Measurements from ENCODE around the gene PCNX2. TPM values are rescaled to one million over a fixed set of nuclear protein-coding genes. Genes with fewer than 3 reads are reported as not detected.

PCNX2 gene
- total RNA-seq, 1 experiment from 2014 or later: 18.6 TPM

DNA sequence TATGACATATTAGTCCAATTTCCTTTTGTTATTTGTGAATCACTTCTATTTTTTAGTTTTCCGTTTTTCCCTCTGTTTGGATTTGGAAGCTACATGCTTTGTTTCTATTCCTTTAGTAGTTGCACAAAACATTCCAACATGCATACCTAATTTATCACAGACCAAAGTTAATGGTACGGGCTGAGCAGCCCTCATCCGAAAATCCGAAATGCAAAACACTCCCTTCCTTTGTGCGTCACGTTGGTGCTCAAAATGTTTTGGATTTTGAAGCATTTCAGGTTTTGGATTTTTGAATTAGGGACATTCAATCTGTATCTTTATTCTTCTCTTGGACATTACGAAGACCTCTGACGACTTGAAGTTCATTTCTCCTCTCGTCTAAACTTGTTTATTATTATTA lies 124.8 kb downstream of the PCNX2 start:
- no peaks in the 10 kb centered on the region for H3K79me2 ChIP-seq (ENCODE audit: low read depth)
- intact Hi-C loops (cut with micrococcal nuclease; ENCODE audit: unreplicated experiment): no loop called here
- no peaks in the 10 kb centered on the region for H3K9me2 ChIP-seq (ENCODE audit: insufficient read depth)
- no peak for DNase-seq
- BruUV-seq (replicated peaks): no TSS peak
- H3K36me3 ChIP-seq (ENCODE audit: low read depth): peaks cover 21% of the 10 kb centered on the region; the same call in 1 of the 2 replicates
- no peak overlapping the region for H3K4me3 ChIP-seq
- no peak overlapping the region for H2AFZ ChIP-seq
- no peaks in the 10 kb centered on the region for H4K20me1 ChIP-seq (ENCODE audit: insufficient read depth)
- no peak overlapping the region for H3K4me2 ChIP-seq
- H3F3A ChIP-seq (ENCODE audit: insufficient read depth, low read depth): 0 out of 2 replicates have a peak, but pooled peaks cover 6% of the 10 kb centered on the region
- POLR2A ChIA-PET (ENCODE audit: unreplicated experiment): no interaction called here
- H3K27ac ChIP-seq: no peak overlapping the region
- no peaks in the 10 kb centered on the region for H3K4me1 ChIP-seq (replicated peaks; ENCODE audit: insufficient read depth)
- TF ChIP-seq, protein P1, sequence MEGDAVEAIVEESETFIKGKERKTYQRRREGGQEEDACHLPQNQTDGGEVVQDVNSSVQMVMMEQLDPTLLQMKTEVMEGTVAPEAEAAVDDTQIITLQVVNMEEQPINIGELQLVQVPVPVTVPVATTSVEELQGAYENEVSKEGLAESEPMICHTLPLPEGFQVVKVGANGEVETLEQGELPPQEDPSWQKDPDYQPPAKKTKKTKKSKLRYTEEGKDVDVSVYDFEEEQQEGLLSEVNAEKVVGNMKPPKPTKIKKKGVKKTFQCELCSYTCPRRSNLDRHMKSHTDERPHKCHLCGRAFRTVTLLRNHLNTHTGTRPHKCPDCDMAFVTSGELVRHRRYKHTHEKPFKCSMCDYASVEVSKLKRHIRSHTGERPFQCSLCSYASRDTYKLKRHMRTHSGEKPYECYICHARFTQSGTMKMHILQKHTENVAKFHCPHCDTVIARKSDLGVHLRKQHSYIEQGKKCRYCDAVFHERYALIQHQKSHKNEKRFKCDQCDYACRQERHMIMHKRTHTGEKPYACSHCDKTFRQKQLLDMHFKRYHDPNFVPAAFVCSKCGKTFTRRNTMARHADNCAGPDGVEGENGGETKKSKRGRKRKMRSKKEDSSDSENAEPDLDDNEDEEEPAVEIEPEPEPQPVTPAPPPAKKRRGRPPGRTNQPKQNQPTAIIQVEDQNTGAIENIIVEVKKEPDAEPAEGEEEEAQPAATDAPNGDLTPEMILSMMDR (conservative IDR thresholded peaks at IDR 0.05): no peak
- TF ChIP-seq EZH2 (IDR thresholded peaks at IDR 0.05; ENCODE audit: low read depth): no peak
- no peaks in the 10 kb centered on the region for H3K27me3 ChIP-seq (ENCODE audit: insufficient read depth, low read depth)
- CTCF ChIA-PET: no interaction called here
- 0 out of 2 replicates have a peak, but pooled peaks cover 3% of the 10 kb centered on the region for H3K9me3 ChIP-seq (ENCODE audit: insufficient read depth, low read depth)

DNA sequence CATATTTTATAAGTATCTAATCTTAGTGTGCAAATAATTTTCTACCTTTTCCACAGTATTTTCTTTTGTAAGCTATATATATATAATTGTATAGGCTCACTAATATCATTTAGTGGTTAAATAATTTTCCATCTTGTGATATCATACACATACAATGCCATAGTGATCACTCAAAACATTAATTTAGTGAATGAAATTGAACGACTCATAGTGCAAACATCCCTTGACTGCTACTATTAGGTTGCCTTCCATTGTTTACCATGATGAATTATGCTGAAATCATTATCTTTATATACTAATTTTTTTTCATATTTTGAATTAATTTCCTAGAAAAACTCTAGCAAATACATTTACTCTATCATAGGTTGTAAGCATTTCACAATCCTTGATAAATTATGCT lies 127.1 kb downstream of the PCNX2 start:
- Histone ChIP-seq H3K9me3 (ENCODE audit: insufficient read depth, low read depth) (peaks cover 8% of the 10 kb centered on the region; the same call in 1 of the 2 replicates), H2AFZ (no peak overlapping the region), H4K20me1 (ENCODE audit: insufficient read depth) (no peaks in the 10 kb centered on the region), H3K4me3 (no peak overlapping the region), H3K36me3 (ENCODE audit: low read depth) (peaks cover 24% of the 10 kb centered on the region), H3K27ac (no peak overlapping the region), H3K4me2 (no peak overlapping the region), H3K4me1 (replicated peaks; ENCODE audit: insufficient read depth) (no peaks in the 10 kb centered on the region), H3K9me2 (ENCODE audit: insufficient read depth) (no peaks in the 10 kb centered on the region), H3K79me2 (ENCODE audit: low read depth) (no peaks in the 10 kb centered on the region), H3K27me3 (ENCODE audit: insufficient read depth, low read depth) (no peaks in the 10 kb centered on the region), H3F3A (ENCODE audit: insufficient read depth, low read depth) (0 out of 2 replicates have a peak, but pooled peaks cover 3% of the 10 kb centered on the region)
- intact Hi-C loops (cut with micrococcal nuclease; ENCODE audit: unreplicated experiment): no loop called here
- TF ChIP-seq, protein P1 (conservative IDR thresholded peaks at IDR 0.05): no peak
- no peak for TF ChIP-seq EZH2 (IDR thresholded peaks at IDR 0.05; ENCODE audit: low read depth)
- ChIA-PET POLR2A (ENCODE audit: unreplicated experiment) (interaction anchor here (0.6 kb wide), 1 partner anchor 780 kb away, joined by 5 read pairs; no protein-coding TSS in a partner anchor), CTCF (no interaction called here)
- no TSS peak for BruUV-seq (replicated peaks)
- DNase-seq: no peak

GRCh38 chr1:233166896-233167295 lies 128.6 kb downstream of the PCNX2 start:
- no peak overlapping the region for H3K4me3 ChIP-seq
- H3K36me3 ChIP-seq (ENCODE audit: low read depth): peaks cover 14% of the 10 kb centered on the region
- ChIA-PET POLR2A (ENCODE audit: unreplicated experiment) (no interaction called here), CTCF (no interaction called here)
- no peak for DNase-seq
- no peak overlapping the region for H2AFZ ChIP-seq
- no peaks in the 10 kb centered on the region for H3K79me2 ChIP-seq (ENCODE audit: low read depth)
- H3K4me1 ChIP-seq (replicated peaks; ENCODE audit: insufficient read depth): no peaks in the 10 kb centered on the region
- TF ChIP-seq, protein P1 (conservative IDR thresholded peaks at IDR 0.05): no peak
- no peak for TF ChIP-seq EZH2 (IDR thresholded peaks at IDR 0.05; ENCODE audit: low read depth)
- no peak overlapping the region for H3K4me2 ChIP-seq
- no peaks in the 10 kb centered on the region for H4K20me1 ChIP-seq (ENCODE audit: insufficient read depth)
- H3F3A ChIP-seq (ENCODE audit: insufficient read depth, low read depth): 0 out of 2 replicates have a peak, but pooled peaks cover 3% of the 10 kb centered on the region
- no peaks in the 10 kb centered on the region for H3K27me3 ChIP-seq (ENCODE audit: insufficient read depth, low read depth)
- no TSS peak for BruUV-seq (replicated peaks)
- H3K9me3 ChIP-seq (ENCODE audit: insufficient read depth, low read depth): peaks cover 8% of the 10 kb centered on the region; the same call in 1 of the 2 replicates
- intact Hi-C loops (cut with micrococcal nuclease; ENCODE audit: unreplicated experiment): no loop called here
- H3K9me2 ChIP-seq (ENCODE audit: insufficient read depth): no peaks in the 10 kb centered on the region
- no peak overlapping the region for H3K27ac ChIP-seq

Measured in PC-9 (cell line).